Activated CD4-positive, alpha-beta T cell treated with anti-CD3 and anti-CD28 coated beads, Interleukin-2, amount 50 U/mL, for 48 hours (primary cell): ENCODE data around the gene TSN.

Experiments used
- DNase-seq, 2 experiments: peaks; one replicate each; pipeline ENCODE4 v3.0.0-alpha.2; 2020

Gene TSN

DNA sequence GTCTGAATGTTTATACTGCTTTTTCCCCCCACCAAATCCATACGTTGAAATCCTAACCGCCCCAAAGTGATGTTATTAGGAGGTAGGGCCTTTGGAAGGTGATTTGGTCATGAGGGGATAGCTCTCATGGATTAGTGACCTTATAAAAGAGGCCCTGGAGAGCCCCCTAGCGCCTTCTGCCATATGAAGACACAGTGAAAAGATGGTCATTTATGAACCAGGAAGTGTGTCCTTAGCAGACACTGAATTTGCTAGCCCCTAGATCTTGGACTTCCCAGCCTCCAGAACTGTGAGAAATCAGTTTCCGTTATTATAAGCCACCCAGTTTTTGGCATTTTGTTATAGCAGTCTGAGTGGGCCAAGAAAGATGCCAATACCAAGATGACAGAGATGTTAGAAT is 7.2 kb upstream of the TSN start:
- DNase-seq = no peak

GRCh38 chr2:121754851-121755236 is 607 bp upstream of the TSN start:
- no peak for DNase-seq

DNA sequence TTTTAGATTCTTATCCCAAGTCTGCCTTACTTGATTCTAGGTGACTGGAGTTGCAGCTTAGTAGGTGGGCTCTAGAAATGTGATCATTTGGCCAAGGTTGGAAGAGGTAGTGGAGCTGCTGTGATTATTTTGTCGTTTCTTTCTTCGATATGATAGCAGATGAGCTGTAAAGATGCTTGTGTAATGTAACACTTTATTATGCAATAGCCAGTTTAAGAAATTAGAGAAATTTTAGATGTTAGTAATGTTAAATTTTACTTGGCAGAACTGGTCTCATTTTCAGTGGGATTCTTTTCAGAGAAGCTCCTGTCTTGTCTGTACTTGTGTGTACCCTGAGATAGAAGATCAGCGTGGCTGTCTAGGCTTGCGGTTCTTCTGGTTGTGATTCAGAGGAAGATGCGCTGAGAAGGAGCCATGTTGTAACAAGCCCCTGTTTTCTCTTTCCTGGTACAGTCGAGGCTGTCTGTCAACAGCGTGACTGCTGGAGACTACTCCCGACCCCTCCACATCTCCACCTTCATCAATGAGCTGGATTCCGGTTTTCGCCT is 9.3 kb downstream of the TSN start:
- no peak for DNase-seq

GRCh38 chr2:121766624-121767023 is 11.2 kb downstream of the TSN start:
- DNase-seq = no peak

DNA sequence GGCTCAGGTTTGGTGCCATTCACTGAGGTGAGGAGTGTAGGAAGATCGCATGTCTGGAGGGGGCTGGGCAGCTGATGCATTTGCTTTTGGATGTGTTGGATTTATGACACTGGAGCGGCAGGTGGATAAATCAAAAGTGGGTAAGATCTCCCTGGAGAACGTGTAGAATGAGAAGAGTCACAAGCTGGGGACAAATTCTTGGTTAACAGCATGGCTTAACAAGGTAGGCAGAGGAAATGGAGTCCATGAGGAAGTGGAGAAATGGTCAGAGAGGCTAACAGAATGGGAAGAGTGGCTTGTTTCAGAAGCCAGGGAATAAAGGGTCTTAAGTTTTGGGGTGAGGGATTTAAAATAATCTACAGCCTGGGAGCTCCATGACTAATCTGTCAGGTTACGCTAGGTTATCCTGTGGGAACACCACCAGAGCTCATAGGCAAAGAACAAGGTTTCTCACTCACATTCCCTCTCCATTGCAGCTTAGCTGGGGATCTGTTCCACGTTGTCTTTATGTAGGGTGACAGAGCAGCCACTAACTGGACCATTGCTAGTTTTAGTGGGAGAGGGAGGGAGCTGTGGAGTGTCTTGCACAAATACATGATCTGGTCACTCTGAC is 12.8 kb downstream of the TSN start:
- DNase-seq = no peak

DNA sequence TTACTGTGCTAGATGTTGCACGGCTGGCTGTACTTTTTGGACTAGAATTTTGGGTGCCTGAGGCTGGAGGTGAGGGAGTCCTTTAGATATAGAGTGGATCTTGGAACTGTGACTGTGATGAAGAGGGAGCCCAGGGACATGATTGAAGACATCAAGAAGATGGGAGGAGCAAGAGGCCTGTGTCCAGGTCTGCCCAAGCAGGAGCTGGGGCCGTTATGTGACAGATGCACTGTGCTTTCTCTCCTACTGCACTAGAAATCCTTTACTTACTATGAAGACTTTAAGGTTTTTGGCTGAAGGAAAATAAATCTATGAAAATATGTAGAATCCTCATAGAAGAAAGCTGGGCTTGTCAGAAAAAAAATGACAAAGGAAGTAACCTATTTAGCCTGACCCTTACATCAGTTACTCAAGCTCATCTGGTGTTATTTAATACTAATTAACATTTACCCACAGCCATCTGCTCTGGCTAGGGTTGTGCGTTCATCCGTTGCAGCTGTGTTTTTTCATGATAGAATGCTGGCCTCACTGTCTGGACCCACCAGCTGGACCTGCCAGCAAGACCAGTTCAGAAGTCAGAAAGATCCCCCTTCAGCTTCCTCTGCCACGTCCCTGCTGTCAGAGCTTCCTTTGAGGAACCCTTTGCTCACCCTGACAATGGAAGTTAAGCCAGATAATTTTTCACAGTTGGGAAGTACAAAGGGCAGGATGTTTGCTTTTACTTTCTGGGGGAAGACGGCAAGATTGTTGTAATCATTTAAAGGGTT is 16.7 kb downstream of the TSN start:
- no peak for DNase-seq

DNA sequence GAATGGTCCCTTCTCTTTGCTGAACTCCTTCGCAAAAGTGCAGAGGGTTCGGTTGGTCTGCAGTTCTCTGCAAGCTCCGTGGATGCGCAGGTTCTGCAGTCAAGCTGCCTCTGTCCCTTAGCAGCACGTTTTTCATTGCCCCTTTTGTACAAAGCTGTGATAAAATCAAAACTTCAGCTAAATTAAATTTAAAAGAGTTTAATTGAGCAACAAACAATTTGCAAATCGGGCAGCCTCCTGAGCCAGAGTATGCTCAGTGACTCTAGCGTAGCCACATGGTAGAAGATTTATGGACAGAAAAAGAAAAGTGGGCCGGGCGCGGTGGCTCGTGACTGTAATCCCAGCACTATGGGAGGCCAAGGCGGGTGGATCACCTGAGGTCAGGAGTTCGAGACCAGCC is 18.8 kb downstream of the TSN start:
- DNase-seq = no peak

DNA sequence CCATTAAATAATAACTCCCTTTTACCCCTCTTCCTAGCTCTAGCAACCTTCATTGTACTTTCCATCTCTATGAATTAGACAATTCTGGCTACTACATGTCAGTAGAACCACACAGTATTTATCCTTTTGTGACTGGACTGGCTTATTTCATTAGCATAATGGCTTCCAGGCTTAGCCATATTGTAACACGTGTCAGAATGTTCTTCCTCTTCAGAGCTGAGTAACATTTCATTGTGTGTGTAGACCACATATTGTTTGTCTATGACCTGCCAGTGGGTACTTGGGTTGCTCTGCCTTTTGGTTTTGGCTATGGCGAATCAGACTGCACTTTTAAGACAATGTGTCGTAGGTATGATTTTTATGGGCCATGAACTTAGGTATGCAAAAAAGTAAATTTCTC is 20.9 kb downstream of the TSN start:
- no peak for DNase-seq

GRCh38 chr2:121776885-121777698 is 21.6 kb downstream of the TSN start:
- DNase-seq = no peak

- no peak for DNase-seq
These were observed 22.2 kb downstream of the TSN start for GRCh38 chr2:121777699-121778058.

- no peak for DNase-seq
These were observed 23.5 kb downstream of the TSN start for GRCh38 chr2:121778741-121779487.

- DNase-seq = no peak
These were observed 27.7 kb downstream of the TSN start for GRCh38 chr2:121783180-121783579.

DNA sequence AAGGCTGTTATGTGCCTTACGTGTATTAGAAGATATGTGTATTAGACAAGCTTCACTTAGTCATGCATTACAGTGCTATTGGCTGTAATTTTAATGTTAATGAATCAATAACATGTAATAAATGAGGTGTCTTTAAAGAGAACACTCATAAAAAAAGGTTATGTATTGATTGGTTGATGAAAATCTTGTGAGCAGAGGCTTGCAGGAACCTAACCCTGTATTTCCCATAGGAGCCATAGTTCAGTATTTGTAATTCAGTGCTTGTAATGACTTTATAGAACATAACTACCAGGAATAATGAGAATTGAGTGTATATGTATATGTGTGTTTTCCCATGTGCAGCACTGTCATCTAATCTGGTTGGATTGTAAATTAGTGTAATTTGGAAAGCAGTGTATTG is 33.2 kb downstream of the TSN start:
- no peak for DNase-seq

DNA sequence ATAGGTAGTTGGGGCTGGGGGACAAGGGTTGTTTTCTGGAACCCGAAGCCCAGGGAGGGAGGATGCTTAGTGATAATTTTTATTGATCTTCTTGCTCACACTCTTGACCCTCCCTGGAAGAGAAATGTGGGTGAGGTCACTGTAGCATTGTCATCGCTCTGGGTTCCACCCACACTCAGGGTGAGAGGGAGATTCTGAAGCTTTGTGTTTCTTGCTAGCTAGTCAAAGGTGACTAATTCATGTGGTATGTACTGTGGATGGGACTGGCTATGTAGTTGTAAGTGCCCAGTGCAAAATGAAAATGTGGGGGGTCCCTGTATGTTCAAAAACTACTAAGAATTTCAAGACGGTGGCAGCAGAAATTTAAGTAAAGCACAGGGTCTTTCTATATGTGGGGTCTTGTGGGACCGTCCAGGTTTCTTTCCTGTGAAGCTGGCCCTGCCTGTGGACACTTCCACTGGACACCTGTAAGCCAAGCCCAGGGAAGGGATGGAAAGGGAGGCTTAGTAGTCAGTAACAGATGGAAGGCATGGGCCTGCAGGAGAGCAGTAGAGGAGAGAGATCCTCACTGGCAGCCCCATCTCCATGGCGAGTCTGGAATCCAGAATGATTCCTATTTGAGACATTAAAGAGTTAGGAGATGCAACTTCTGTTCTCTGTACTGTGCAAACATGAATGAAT is 35.0 kb downstream of the TSN start:
- DNase-seq = no peak

GRCh38 chr2:121791290-121791689 is 35.8 kb downstream of the TSN start:
- DNase-seq = no peak

DNA sequence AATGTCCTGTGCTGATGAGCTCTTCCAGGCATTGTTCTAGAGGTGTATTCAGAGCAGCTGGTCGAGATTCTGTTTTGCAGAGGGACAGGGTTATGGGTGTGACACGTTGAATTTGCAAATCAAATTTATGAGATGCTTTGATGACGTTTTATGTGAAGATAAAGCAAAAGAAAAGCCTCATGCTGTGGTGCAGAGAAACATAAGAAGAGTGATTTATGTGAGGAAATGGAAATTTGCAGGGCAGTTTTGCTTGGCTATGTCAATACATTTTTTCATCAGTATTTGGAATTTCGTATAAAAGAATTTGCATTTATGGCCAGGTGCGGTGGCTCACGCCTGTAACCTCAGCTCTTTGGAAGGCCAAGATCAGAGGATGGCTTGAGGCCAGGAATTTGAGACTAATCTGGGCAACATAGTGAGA is 36.4 kb downstream of the TSN start:
- DNase-seq = no peak

DNA sequence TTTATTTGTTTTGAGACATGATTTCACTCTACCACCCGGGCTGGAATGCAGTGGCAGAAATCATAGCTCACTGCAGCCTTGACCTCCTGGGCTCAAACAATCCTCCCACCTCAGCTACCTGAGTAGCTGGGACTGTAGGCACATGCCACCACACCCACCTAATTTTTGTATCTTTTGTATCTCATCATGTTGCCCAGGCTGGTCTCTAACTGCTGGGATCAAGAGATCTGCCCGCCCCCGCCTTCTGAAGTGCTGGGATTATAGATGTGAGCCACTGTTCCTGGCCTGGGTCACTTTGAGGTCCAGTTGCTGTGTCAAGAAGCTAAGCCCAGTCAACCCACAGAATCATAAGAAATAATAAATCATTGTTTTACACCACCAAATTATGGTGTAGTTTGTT is 38.4 kb downstream of the TSN start:
- DNase-seq = no peak

DNA sequence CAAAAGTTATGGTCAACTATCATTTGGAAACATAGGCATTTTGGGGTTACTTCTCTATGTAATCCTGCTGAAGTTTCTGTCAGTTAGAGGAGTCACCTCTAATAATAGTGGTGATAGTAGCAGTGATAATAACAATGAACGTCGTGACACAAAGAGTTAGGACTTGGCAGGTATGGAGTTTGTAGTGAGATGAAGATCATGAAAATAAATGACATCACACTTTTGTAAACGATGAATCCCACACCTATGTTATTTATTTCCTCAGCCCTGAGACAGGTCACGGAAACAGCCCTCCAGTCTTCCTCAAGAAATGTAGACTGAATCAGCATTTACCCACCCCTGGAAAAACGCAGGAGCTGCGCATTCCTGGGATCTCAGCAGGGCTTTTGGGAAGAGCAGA is 38.8 kb downstream of the TSN start:
- DNase-seq = no peak

- DNase-seq = no peak
These were observed 40.8 kb downstream of the TSN start for GRCh38 chr2:121796239-121796638.

DNA sequence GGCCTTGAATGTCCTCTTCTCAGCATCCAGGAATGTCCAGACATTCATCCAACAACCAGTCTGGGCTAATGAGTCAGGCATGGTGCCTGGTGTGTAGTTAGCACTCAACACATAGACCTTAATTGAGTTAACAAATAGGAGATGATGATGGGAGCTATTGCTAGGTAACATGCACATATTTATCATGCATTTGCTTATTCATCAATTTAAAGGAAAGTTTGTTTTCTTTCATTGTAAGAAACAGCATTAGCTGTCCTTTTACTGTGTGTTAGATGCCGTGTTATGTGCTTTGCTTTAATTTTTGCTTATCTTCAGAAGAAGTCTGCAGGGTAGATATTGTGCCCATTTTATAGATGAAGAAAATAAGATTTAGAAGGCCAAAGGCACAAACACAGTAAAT is 43.2 kb downstream of the TSN start:
- DNase-seq = no peak

GRCh38 chr2:121801916-121802315 is 46.5 kb downstream of the TSN start:
- DNase-seq = no peak

GRCh38 chr2:121803503-121803902 is 48.1 kb downstream of the TSN start:
- DNase-seq = no peak
